GM12872 (cell line): ENCODE measurements around the gene SCN7A.
A peak's percentile ranks its signal among the peaks of the same experiment; 100 is the strongest.

ENCODE experiments used
- CTCF ChIP-seq: IDR thresholded peaks from 3 replicates; pipeline ENCODE4 v1.5.1; 2011; ENCODE audit warnings: low read depth, mild to moderate bottlenecking, low read length, moderate library complexity; ENCODE audit not compliant: insufficient read depth

SCN7A gene

GRCh38 chr2:166365239-166365638 is 128.8 kb downstream of the SCN7A start:
- TF ChIP-seq CTCF = no peak

- TF ChIP-seq CTCF = no peak
Observed at GRCh38 chr2:166364476-166365161, 129.4 kb downstream of the SCN7A start.

GRCh38 chr2:166361351-166362153 is 132.5 kb downstream of the SCN7A start:
- peak; percentile 37; the same call in 2 of the 3 replicates for TF ChIP-seq CTCF

- TF ChIP-seq CTCF = no peak
Observed at GRCh38 chr2:166360906-166361305, 133.1 kb downstream of the SCN7A start.

- TF ChIP-seq CTCF = no peak
Observed at GRCh38 chr2:166360426-166360825, 133.6 kb downstream of the SCN7A start.

GRCh38 chr2:166357068-166357949 is 136.7 kb downstream of the SCN7A start:
- TF ChIP-seq CTCF = no peak
